SU-DHL-6 (cell line): ENCODE results near the gene CREB5.

Experiments
- H2AFZ ChIP-seq: fragments of 200-600 bp; sonication (generic); 2 replicates; pipeline ENCODE4 v1.6.1; 2014; ENCODE audit warnings: low read depth, mild to moderate bottlenecking, moderate library complexity, mixed read lengths, antibody characterized with exemption, low read length; ENCODE audit not compliant: severe bottlenecking
- H3F3A ChIP-seq: fragments of 200-600 bp; shearing (Covaris generic); 2 replicates; pipeline ENCODE4 v1.6.0; 2016; ENCODE audit warnings: antibody characterized with exemption, mild to moderate bottlenecking; ENCODE audit not compliant: insufficient read depth
- H3K27ac ChIP-seq: fragments of 200-600 bp; sonication (generic); 2 replicates; pipeline ENCODE4 v1.5.1; 2016; ENCODE audit warnings: low read depth, mild to moderate bottlenecking, low read length, moderate library complexity, mixed read lengths
- H3K27me3 ChIP-seq: fragments of 200-600 bp; sonication (generic), shearing (Covaris generic); 2 replicates; pipeline ENCODE4 v1.6.0; 2014; ENCODE audit warnings: mild to moderate bottlenecking, low read length
- H3K36me3 ChIP-seq: fragments of 200-600 bp; sonication (generic); 2 replicates; pipeline ENCODE4 v1.6.1; 2014; ENCODE audit warnings: mild to moderate bottlenecking, low read length, mixed read lengths
- H3K4me2 ChIP-seq: fragments of 300-600, 200-600 bp; shearing (Covaris generic), sonication (generic); 2 replicates; pipeline ENCODE4 v1.6.0; 2014; ENCODE audit warnings: low read length, low read depth, mild to moderate bottlenecking; ENCODE audit not compliant: poor library complexity, severe bottlenecking
- H3K4me3 ChIP-seq: fragments of 200-600 bp; sonication (generic); 2 replicates; pipeline ENCODE4 v1.5.1; 2014; ENCODE audit warnings: antibody characterized with exemption, low read length, mild to moderate bottlenecking, mixed read lengths; ENCODE audit not compliant: insufficient read depth, poor library complexity, severe bottlenecking
- H3K79me2 ChIP-seq: fragments of 200-600 bp; sonication (generic); 2 replicates; pipeline ENCODE4 v1.6.1; 2014; ENCODE audit warnings: mild to moderate bottlenecking, low read length, moderate library complexity; ENCODE audit not compliant: insufficient read depth
- H3K9ac ChIP-seq: fragments of 200-600 bp; sonication (generic); 2 replicates; pipeline ENCODE4 v1.7.0; 2014; ENCODE audit warnings: mild to moderate bottlenecking, low read length
- H3K9me2 ChIP-seq: fragments of 200-600 bp; sonication (generic); replicated peaks from 2 replicates; pipeline ENCODE4 v1.6.1; 2014; ENCODE audit warnings: low read length; ENCODE audit not compliant: insufficient read depth
- H3K9me3 ChIP-seq: fragments of 200-600 bp; sonication (generic); 2 replicates; pipeline ENCODE4 v1.6.1; 2014; ENCODE audit warnings: low read length, mixed read lengths; ENCODE audit not compliant: insufficient read depth
- H4K20me1 ChIP-seq: fragments of 200-600 bp; sonication (generic); 2 replicates; pipeline ENCODE4 v1.6.1; 2014; ENCODE audit warnings: low read depth, mild to moderate bottlenecking, antibody characterized with exemption, low read length, moderate library complexity, mixed read lengths
- EZH2phosphoT487 ChIP-seq: fragments of 200-600 bp; sonication (generic), shearing (Covaris generic); conservative IDR thresholded peaks from 2 replicates; pipeline ENCODE4 v1.6.1; 2018; ENCODE audit warnings: mild to moderate bottlenecking, antibody characterized with exemption, low read length, moderate library complexity, mixed read lengths
- TF ChIP-seq, protein P1 (sequence below): fragments of 200-600 bp; sonication (generic); IDR thresholded peaks from one replicate; pipeline ENCODE4 v1.5.1; 2017; ENCODE audit warnings: antibody characterized with exemption, mild to moderate bottlenecking, low read length, moderate library complexity; ENCODE audit not compliant: insufficient read depth, poor library complexity, severe bottlenecking

The CREB5 gene

DNA sequence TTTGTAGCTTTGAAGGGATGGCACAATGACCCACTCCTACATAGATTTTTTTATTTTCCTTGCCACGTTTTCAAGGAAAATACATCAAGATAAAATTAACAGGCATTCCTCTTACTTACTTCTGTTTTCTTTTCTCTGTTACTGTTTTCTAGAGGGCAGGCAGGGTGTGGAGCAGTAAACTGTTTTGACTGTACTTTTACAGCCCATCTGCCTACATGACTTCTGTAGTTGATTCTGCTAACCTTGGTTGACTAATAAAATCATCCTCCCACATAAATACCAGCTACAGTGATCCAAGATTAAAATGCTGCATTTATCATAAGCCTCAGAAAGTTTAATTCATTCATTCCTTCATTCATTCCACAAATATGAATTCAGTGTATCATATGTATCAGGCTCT is 387.3 kb downstream of the CREB5 start:
- H3K9me3 ChIP-seq, result no peaks in the 10 kb centered on the region
- H3K79me2 ChIP-seq, result no peaks in the 10 kb centered on the region
- H3K4me2 ChIP-seq, result no peak overlapping the region
- H3K27ac ChIP-seq, result no peak overlapping the region
- H3K4me3 ChIP-seq, result no peak overlapping the region
- no peak for TF ChIP-seq EZH2phosphoT487
- TF ChIP-seq, protein P1, sequence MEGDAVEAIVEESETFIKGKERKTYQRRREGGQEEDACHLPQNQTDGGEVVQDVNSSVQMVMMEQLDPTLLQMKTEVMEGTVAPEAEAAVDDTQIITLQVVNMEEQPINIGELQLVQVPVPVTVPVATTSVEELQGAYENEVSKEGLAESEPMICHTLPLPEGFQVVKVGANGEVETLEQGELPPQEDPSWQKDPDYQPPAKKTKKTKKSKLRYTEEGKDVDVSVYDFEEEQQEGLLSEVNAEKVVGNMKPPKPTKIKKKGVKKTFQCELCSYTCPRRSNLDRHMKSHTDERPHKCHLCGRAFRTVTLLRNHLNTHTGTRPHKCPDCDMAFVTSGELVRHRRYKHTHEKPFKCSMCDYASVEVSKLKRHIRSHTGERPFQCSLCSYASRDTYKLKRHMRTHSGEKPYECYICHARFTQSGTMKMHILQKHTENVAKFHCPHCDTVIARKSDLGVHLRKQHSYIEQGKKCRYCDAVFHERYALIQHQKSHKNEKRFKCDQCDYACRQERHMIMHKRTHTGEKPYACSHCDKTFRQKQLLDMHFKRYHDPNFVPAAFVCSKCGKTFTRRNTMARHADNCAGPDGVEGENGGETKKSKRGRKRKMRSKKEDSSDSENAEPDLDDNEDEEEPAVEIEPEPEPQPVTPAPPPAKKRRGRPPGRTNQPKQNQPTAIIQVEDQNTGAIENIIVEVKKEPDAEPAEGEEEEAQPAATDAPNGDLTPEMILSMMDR, result no peak
- H3K36me3 ChIP-seq, result peaks cover 2% of the 10 kb centered on the region; the same call in 1 of the 2 replicates
- H3K27me3 ChIP-seq, result no peaks in the 10 kb centered on the region
- H3F3A ChIP-seq, result no peaks in the 10 kb centered on the region
- no peak overlapping the region for H2AFZ ChIP-seq
- no peak overlapping the region for H3K9ac ChIP-seq
- H3K9me2 ChIP-seq, result no peaks in the 10 kb centered on the region
- no peaks in the 10 kb centered on the region for H4K20me1 ChIP-seq

DNA sequence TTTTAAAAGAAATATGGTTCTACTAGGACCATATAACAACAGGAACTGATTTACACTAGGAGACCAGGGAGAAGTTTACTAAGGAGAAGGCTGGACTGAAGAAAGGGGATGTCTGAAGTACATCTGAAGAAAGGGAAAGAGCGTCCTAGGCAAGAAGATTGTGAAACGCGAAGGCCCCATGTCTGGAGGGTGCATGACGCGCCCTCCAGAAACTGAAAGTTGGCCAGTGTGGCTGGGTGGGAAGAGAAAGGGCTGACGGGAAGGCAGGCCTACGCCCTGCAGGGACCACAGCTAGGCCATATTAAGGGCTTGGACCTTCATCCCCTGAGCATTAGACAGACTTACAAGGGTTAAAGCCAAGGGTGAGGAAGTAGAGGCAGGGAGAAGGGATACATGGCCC is 387.8 kb downstream of the CREB5 start:
- no peak overlapping the region for H3K27ac ChIP-seq
- H3K4me3 ChIP-seq, result no peak overlapping the region
- no peaks in the 10 kb centered on the region for H3F3A ChIP-seq
- H2AFZ ChIP-seq, result no peak overlapping the region
- H3K9me3 ChIP-seq, result no peaks in the 10 kb centered on the region
- H3K36me3 ChIP-seq, result peaks cover 6% of the 10 kb centered on the region; the same call in 1 of the 2 replicates
- no peaks in the 10 kb centered on the region for H4K20me1 ChIP-seq
- H3K79me2 ChIP-seq, result no peaks in the 10 kb centered on the region
- H3K9ac ChIP-seq, result no peak overlapping the region
- no peaks in the 10 kb centered on the region for H3K27me3 ChIP-seq
- no peaks in the 10 kb centered on the region for H3K9me2 ChIP-seq
- no peak overlapping the region for H3K4me2 ChIP-seq
- TF ChIP-seq, protein P1, result no peak
- no peak for TF ChIP-seq EZH2phosphoT487

DNA sequence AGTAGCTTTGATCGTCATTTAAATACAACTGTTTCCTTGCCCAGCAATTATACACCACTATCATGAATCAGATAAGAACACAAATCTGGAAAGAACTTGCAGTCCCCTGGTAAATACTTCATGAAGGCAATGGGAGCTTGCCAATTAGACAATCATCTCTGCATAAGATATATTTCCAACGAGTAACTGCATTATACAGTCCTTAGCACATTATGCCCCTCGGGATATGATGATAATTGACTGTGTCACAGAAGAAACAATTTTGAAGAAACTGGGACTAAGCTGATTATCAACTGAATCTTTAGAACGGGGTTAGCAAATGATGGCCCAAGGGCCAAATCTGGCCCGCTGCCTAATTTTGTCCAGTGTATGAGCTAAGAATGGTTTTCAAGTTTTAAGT is 390.1 kb downstream of the CREB5 start:
- TF ChIP-seq EZH2phosphoT487, result no peak
- TF ChIP-seq, protein P1, result no peak
- no peaks in the 10 kb centered on the region for H3K9me3 ChIP-seq
- no peaks in the 10 kb centered on the region for H4K20me1 ChIP-seq
- H3K27me3 ChIP-seq, result no peaks in the 10 kb centered on the region
- H3K79me2 ChIP-seq, result no peaks in the 10 kb centered on the region
- H3K27ac ChIP-seq, result no peak overlapping the region
- no peak overlapping the region for H3K4me2 ChIP-seq
- no peaks in the 10 kb centered on the region for H3K9me2 ChIP-seq
- peaks cover 10% of the 10 kb centered on the region; the same call in 1 of the 2 replicates for H3K36me3 ChIP-seq
- H3K9ac ChIP-seq, result no peak overlapping the region
- no peak overlapping the region for H2AFZ ChIP-seq
- no peaks in the 10 kb centered on the region for H3F3A ChIP-seq
- no peak overlapping the region for H3K4me3 ChIP-seq

DNA sequence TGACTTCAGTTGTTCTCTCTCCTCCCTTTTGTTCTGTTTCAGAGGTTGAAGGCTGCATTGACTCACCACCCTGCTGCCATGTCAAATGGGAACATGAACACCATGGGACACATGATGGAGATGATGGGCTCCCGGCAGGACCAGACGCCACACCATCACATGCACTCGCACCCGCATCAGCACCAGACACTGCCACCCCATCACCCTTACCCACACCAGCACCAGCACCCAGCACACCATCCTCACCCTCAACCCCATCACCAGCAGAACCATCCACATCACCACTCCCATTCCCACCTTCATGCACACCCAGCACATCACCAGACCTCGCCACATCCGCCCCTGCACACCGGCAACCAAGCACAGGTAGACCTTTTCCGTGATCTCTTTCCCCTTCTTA is 391.8 kb downstream of the CREB5 start:
- no peak overlapping the region for H3K27ac ChIP-seq
- TF ChIP-seq EZH2phosphoT487, result no peak
- TF ChIP-seq, protein P1, result no peak
- no peaks in the 10 kb centered on the region for H3F3A ChIP-seq

More for the DNA sequence above, 391.8 kb downstream of the CREB5 start:
- H3K9ac ChIP-seq, result no peak overlapping the region
- H3K27me3 ChIP-seq, result no peaks in the 10 kb centered on the region
- no peak overlapping the region for H3K4me2 ChIP-seq
- H4K20me1 ChIP-seq, result no peaks in the 10 kb centered on the region
- no peaks in the 10 kb centered on the region for H3K79me2 ChIP-seq
- no peaks in the 10 kb centered on the region for H3K9me2 ChIP-seq
- H3K36me3 ChIP-seq, result peaks cover 10% of the 10 kb centered on the region; the same call in 1 of the 2 replicates
- no peak overlapping the region for H2AFZ ChIP-seq
- no peak overlapping the region for H3K4me3 ChIP-seq
- no peaks in the 10 kb centered on the region for H3K9me3 ChIP-seq
